Fibroblast of pulmonary artery (primary cell): ENCODE measurements around the gene SERPINB10.
"Not testable (repeated sequence)": the region's sequence is repeated elsewhere in the genome, so short reads cannot be mapped to it uniquely, and the experiment has no call there.

Experiments
- DNase-seq: peaks from one replicate; pipeline ENCODE4 v3.0.0-alpha.2; 2010; ENCODE audit warnings: low read depth
- H3K4me3 ChIP-seq: replicated peaks from 2 replicates; pipeline ENCODE4 v1.5.1; 2011; ENCODE audit warnings: low read depth, mild to moderate bottlenecking, control low read depth, low read length, moderate library complexity
- CTCF ChIP-seq: IDR thresholded peaks from 2 replicates; pipeline ENCODE4 v1.5.1; 2011; ENCODE audit warnings: mild to moderate bottlenecking, control low read depth, low read length, inconsistent platforms; ENCODE audit errors: missing control alignments

The SERPINB10 gene

GRCh38 chr18:63917817-63918216, 10.1 kb downstream of the SERPINB10 start:
- no peak for TF ChIP-seq CTCF
- no peak overlapping the region for H3K4me3 ChIP-seq
- DNase-seq = no peak

GRCh38 chr18:63922049-63922448, 14.3 kb downstream of the SERPINB10 start:
- TF ChIP-seq CTCF = no peak
- no peak for DNase-seq
- H3K4me3 ChIP-seq = no peak overlapping the region

- no peak for TF ChIP-seq CTCF
- DNase-seq = peak; percentile 7
Observed at GRCh38 chr18:63924551-63924950, 16.8 kb downstream of the SERPINB10 start.

GRCh38 chr18:63928331-63928730, 20.6 kb downstream of the SERPINB10 start:
- no peak for DNase-seq
- no peak overlapping the region for H3K4me3 ChIP-seq
- no peak for TF ChIP-seq CTCF

More at GRCh38 chr18:63924551-63924950, 16.8 kb downstream of the SERPINB10 start:
- no peak overlapping the region for H3K4me3 ChIP-seq

GRCh38 chr18:63929369-63929768, 21.6 kb downstream of the SERPINB10 start:
- H3K4me3 ChIP-seq = not testable (repeated sequence)

GRCh38 chr18:63930773-63931354, 23.1 kb downstream of the SERPINB10 start:
- no peak for DNase-seq
- no peak overlapping the region for H3K4me3 ChIP-seq
- no peak for TF ChIP-seq CTCF

More at GRCh38 chr18:63929369-63929768, 21.6 kb downstream of the SERPINB10 start:
- not testable (repeated sequence) for DNase-seq

GRCh38 chr18:63936156-63936931, 28.6 kb downstream of the SERPINB10 start:
- peak; percentile 70 for TF ChIP-seq CTCF
- peak overlapping the region; percentile 62 for H3K4me3 ChIP-seq
- peak; percentile 73 for DNase-seq
